AG20443 (cell line): ENCODE data around the gene TVP23B.
"Not testable (repeated sequence)": the region's sequence is repeated elsewhere in the genome, so short reads cannot be mapped to it uniquely, and the experiment has no call there.

Experiments
- DNase-seq: peaks from one replicate; pipeline ENCODE4 v3.0.0; 2012; ENCODE audit warnings: low spot score, mixed read lengths

Gene TVP23B

DNA sequence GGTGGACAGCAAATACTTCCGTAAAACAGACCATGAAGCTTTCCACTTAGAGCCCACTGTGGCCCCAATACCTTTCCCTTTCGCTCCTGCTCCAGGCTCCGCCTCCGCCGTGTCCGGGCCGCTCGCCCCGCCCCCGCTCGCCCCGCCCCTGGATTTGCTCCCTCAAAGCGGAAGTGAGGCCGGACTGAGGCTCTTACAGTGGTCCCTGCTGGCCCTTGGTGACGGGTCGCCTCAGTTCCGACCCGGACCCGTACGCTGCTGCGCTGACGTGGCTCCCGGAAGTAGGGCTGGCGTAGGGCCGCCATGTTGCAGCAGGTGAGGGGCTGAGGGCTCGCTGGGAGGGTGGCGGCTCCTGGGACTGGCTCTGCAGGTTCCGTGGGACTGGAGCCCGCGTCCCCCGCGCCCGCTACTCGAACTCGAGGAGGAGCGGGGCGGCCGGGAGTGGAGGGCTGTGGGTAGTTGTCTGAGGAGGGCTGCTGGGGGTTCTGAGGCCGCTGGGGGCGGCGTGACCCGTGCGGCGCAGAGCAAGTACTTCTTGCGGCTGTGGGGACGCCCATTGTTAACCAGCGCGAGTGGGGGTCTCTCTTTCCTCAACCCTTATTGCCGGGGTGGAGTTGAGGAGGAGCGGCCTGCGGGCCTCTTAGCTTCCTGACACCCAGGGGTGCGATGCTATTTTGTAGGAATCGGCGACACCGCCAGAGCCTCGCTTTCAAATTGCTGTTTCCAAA is at the start of gene TVP23B:
TVP23B (plus strand) TSS at position 193 of the 728 bp plus-strand sequence; CDS start at position 304, 111 bp downstream.
- peak; percentile 87 for DNase-seq

GRCh38 chr17:18732438-18732837 is 48.5 kb upstream of the TVP23B start:
- DNase-seq: not testable (repeated sequence)

GRCh38 chr17:18733350-18733749 is 47.6 kb upstream of the TVP23B start:
- not testable (repeated sequence) for DNase-seq

- DNase-seq: not testable (repeated sequence)
These were observed 41.2 kb upstream of the TVP23B start for GRCh38 chr17:18739616-18740391.

- DNase-seq: not testable (repeated sequence)
These were observed 39.8 kb upstream of the TVP23B start for GRCh38 chr17:18741228-18741627.

DNA sequence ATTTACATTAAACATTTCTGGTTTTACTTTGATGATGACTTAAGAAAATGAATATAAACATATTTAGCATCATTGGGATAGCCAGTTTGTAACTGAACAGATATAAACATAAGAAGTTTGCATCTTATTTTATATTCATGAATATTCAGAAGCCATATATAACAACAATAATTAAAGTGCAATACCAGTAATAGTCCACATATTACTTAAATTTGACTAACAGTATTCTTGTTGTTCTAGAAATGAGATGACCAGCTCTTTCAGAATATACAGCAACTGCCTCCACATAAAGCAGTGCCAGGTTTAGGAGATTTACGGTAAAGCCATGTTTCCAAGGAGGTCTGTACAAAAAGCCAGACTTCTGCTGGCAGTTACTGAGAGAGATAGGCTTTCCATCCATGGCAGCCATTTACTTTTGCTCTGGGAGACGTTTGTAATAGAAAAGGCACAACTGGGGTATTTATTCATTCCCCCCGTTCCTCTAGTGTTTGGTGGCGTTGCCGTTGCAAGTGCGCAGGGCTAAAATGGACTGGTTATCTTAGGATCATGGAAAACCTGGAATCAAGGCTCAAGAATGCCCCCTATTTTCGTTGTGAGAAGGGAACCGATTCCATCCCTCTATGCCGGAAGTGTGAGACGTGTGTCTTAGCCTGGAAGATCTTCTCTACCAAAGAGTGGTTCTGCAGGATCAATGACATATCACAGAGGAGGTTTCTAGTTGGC is 37.1 kb upstream of the TVP23B start, which contains the start of gene FBXW10:
FBXW10 (plus strand) TSS at position 356 of the 723 bp plus-strand sequence; CDS start at position 547, 191 bp downstream.
- DNase-seq: not testable (repeated sequence)

DNA sequence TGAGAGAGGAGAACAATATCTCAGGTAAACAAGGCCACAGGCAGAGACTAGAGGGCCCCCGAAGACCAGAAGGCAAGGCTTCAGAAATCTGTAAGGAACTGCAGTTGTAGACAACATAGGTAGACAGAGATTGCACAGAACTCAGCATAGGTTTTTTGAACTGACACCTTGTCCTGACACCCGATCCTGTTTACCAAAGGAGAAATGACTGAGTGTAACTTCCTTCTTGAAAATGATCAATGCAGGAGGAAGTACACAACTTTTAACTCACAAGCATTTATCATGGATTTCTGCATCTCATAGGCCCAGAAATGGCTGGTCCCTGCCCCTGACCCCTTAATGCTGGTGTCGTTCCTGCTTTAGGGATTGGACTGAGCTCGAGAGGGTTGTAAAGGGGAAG is 36.3 kb upstream of the TVP23B start:
- not testable (repeated sequence) for DNase-seq

DNA sequence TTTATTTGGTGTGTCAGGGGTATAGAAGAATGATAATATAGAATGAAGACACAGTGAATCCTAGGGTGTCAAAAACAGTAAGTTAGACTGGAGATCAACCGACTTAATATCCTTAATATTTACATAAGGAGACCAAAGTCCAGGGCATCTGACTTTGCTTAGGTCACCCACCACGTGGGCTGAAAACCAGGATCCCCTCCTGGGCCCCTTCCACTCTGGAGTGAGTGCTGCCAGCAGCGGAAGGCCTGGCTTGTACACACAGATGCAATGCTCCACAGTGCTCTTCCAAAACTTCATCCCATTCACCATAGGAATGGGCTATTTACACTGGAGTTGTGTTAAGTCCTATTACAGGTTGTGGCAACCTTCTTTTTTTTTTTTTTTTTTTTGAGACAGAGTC is 34.4 kb upstream of the TVP23B start:
- DNase-seq: not testable (repeated sequence)

DNA sequence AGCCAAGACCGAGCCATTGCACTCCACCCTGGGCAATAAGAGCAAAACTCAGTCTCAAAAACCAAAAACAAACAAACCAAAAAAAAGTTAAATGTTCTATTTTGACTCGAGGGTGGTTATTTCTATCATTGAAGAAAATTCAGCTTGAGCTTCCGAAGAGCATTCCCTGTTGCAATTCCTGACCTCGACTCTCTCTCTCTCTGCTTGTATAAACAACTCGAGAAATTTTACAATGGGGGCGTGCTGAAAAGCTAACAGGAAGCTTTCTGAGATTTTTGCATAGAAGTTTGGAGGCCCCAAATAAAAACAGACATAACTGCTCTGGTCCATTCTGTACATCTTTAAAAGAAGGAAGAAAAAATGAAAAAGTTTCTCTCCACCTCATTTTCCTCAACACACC is 33.5 kb upstream of the TVP23B start:
- not testable (repeated sequence) for DNase-seq

GRCh38 chr17:18750242-18750641 is 30.7 kb upstream of the TVP23B start:
- not testable (repeated sequence) for DNase-seq

GRCh38 chr17:18753829-18754409 is 27.1 kb upstream of the TVP23B start:
- not testable (repeated sequence) for DNase-seq

DNA sequence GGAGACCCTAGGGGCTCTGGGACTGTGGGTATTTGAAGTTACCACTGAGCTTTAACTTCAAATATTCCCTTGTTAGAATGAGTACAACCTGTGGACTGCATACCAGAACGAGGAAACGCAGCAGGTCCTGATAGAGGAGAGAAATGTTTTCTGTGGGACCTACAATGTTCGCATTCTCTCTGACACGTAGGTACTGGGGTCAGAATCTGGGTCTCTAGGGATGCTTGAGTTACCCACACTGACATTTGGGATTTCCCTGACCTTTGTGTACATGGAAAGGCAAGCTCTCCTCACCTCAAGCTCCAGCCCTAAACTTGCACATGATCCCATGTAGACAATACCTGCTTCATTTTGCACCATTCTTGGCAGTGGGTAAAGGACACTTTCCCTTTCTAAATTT is 25.0 kb upstream of the TVP23B start:
- DNase-seq: not testable (repeated sequence)

DNA sequence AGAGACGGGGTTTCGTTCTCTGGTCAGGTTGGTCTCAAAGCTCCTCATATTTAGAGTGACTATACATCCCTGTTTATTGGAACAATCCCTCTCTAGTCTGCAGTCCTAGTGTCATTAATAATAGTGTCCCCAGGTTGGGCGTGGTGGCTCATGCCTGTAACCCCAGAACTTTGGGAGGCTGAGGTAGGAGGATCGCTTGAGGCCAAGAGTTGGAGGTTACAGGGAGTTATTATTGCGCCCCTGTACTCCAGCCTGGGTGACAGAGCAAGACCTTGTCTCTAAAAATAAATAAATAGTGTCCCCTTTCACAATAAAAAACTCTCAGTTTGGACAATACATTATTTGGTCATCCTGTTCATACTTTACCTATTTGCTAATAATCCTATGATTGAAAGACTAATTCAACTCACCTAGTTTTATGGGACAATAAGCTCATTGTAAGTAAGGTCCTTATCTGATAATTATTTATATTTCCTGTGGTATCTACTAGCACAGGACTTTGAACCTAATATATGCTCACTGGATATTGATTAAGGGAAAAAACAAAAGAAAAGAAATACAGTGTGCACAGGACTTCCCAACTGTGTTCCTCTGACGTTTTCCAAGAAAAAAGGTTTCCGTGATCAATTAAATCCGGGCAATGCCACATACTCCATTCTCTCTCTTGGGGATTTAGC is 23.5 kb upstream of the TVP23B start:
- DNase-seq: not testable (repeated sequence)

DNA sequence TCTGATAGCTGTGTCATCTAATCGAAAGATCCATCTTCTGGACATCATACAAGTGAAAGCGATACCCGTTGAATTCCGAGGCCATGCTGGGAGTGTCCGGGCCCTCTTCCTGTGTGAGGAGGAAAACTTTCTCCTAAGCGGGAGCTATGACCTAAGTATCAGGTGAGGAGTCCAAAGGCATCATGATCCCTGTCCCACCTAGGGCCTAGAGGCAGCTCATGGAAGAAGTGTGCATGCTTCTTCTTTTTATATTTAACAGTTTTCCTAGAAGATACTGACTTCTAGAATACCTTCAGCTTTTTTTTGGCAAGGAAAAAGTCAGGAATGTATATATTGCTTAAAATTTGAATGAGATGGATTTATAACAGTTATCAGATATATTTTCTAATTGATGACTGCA is 22.6 kb upstream of the TVP23B start:
- not testable (repeated sequence) for DNase-seq

GRCh38 chr17:18760221-18760620 is 20.8 kb upstream of the TVP23B start:
- DNase-seq: not testable (repeated sequence)

DNA sequence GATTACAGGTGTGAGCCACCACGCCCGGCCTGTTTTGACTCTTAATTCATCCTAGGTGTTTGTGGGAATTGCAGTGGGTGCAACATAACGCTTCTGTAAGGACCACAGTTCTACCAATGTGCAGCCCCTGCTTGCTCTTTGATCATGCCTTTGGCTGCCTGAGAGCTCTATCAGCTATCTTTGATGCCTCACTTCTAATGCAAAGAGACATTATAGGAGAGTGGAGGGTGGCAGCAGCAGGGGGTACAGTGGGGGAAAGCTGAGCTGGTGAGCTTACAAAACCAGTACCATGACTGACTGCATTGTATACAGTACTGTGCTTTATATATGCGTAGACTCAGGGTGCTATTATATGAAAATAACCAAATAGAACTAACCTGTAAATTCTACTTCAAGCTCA is 10.4 kb upstream of the TVP23B start:
- not testable (repeated sequence) for DNase-seq

DNA sequence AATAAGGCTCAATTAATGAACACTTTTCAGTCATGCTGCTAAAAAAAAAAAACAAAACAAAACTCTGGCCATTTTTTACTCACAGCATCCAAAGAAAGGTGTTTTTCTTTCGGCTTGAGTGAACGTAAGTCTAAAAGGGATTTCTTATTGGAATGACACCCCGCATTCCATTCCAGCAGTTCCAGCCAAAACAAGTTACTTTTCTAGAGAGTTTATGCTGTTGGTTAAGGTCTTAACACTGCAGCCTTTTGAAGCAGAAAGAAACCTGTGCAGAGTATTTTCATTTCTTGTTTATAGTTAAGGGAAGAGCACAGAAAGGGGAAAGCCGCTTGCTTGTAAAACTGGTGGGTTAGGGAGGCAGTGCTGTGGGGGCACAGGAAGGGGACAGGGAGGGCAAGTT is 9.9 kb upstream of the TVP23B start:
- DNase-seq: not testable (repeated sequence)

DNA sequence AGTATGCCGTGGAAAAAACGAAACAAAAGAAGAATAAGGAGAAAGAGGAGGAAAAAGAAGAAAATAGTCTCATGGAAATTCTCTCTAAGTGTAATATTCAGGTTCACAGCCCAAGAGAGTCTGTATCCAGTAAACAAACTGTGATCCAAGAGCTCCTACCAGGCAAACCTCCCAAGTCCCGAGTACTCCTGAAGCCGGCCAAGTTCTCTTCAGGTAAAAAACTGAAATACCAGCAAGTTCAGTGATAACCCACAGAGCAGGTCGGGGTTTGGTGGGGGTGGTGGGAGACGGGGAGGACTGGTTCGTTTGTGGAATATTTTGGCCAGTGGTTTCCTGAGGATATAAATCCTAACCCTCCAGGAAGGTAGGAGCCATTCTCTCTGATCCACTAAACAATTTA is 8.5 kb upstream of the TVP23B start:
- DNase-seq: no peak

DNA sequence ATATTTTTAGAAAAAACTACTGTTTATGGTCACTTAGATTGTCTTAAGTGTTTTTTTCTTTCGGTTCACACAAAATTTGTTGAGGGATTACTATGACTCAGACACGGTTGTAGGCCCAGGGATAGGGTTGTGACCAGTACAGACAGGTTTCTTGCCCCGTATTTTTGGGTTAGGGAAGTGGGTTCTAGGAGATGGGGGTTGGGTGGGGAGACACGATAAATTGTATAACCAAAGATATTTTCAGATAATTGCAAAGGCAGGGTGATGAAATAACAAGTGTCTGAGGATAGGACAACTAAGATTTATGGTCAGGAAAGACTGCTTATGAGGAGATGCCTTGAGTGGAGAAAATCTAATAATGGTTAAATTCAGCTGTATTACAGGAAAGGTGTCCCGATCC is 822 bp downstream of the TVP23B start:
- not testable (repeated sequence) for DNase-seq

DNA sequence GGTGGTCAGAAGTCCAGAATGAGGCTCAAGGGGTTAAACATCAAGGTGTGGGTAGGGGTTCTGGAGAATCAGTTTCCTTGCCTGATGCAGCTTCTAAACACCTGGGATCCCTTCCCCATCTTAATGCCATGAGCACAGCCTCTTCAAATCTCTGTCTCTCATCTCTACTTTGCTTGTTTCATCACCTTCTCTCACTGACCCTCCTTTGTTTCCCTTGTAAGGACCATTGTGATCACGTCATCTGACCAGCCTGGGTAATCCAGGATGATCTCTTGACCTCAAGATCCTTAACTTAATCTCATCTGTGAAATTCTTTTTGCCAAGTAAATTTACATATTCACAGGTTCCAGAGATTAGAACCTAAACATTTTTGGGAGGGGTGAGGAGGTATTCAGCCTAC is 5.0 kb downstream of the TVP23B start:
- not testable (repeated sequence) for DNase-seq

DNA sequence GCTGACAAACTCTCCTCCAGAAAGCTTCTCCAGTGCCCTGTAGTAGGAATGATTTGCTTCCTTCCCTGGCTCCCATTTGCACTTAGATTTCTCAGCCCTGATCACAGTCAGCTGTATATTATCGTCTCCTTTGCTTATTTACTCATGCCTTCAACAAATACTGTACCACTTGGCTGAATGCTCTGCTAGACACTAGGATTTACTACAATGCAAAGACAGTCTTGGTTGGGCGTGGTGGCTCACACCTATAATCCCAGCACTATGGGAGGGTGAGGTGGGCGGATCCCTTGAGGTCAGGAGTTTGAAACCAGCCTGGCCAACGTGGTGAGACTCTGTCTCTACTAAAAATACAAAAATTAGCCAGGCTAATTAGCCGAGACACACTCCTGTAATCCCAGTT is 5.9 kb downstream of the TVP23B start:
- not testable (repeated sequence) for DNase-seq
